Limb (tissue), 2 donors: ENCODE measurements around the gene PANK4.

ENCODE experiments used
- DNase-seq, 2 donors: peaks; one replicate each; pipeline ENCODE4 v3.0.0-alpha.2; 2016; ENCODE audit errors: extremely low spot score in 2 of 2

The PANK4 gene

DNA sequence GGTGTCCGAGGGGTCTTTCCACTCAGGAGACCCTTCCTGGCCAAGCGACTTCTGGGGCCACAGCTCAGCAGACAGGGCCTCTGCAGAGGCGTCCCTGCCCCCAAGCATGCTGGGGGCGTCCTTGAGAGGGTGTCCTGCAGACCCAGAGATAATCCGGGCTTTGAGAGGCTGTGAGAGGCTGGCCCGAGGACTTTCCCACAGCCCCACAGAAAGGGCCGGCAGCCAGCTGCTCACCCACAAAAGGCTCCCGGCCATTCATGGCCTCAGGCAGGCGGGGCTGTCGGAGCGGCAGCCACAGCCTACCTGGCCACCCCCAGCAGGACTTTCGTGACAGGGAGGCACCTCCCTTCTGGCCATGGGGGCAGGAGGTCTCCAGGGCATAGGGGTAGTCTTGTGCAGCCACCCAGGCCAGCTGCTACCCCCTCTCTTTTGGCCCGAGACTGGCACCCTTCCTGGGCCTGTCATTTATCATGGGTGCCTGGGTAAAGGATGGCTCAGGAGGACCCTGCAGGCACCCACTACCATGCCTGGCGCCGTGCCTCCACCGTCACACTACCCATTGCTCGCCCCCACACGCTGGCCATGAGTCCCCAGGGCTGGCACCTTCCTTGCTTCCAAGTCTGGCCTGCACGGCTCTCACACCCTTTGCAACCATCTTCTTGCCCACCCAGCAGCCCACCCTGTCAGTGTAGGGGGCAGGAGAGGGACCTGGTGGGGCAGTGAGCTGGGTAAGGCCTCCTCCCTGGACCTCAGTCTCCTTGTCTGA is 18.7 kb upstream of the PANK4 start:
- no peak for DNase-seq

DNA sequence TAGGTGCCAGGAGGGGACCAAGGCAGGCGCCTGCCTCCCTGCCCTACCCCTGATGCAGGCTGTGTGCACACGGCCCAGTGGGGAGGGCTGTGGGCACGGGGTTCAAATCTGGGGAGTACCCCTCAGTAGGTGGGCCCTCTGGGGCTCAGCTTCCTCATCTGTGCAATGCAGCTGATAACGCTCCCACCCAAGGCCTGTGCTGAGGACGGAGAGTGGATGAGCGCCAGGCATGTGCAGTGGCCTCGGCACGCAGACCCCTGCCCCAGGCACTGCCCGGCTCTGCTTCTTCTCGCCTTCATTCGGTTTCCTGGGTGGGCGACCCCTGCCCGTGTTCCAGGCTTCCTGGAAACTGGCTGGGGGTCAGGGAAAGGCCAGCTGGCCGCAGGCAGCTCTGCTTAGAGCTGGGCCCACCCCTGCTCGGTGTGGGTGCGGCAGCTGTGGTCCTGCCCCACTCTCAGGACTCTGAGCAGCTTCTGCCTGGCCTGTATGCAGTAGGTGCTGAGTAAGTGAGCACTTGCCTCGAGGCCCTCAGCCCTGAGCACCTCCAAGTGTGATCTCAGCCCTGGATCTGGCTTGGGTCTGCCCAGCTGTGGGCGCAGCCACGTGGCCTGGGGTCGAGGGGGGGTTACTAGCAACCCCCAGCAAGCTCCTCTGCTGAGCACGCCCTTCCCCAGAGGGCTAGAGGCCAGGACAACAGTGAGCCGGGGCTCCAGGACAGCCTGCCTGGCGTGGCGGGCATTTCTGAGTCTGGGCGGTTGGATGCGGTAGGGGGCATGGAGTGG is 17.9 kb upstream of the PANK4 start:
- DNase-seq = no peak

DNA sequence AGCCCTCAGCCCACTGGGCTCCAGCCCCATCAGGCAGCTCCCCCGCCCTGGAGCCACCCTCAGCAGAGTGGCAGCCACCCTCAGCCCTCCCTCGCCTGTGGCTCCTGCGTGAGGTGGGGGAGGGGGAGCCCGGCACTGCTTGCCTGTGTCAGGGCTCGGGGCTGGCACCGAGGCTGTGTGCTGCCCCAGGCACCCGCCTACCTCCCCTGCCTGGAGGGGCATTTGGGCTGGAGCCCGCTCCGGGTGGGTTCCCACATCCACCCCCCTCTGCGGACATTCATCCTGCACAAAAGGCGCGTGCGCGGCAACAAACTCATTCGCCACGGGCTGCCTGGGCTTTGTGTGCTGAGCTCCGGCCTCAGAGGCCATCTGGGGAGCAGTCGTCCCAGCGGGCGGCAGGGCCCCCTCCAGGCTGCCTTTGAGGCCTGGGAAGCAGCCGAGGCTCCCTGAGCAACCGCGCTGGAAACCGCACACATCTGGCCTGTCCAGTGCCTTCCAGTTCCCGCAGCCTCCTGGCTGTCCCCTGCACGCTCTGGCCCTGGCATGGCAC is 17.2 kb upstream of the PANK4 start:
- DNase-seq = peak in 1 of 2 donors; percentile 74

DNA sequence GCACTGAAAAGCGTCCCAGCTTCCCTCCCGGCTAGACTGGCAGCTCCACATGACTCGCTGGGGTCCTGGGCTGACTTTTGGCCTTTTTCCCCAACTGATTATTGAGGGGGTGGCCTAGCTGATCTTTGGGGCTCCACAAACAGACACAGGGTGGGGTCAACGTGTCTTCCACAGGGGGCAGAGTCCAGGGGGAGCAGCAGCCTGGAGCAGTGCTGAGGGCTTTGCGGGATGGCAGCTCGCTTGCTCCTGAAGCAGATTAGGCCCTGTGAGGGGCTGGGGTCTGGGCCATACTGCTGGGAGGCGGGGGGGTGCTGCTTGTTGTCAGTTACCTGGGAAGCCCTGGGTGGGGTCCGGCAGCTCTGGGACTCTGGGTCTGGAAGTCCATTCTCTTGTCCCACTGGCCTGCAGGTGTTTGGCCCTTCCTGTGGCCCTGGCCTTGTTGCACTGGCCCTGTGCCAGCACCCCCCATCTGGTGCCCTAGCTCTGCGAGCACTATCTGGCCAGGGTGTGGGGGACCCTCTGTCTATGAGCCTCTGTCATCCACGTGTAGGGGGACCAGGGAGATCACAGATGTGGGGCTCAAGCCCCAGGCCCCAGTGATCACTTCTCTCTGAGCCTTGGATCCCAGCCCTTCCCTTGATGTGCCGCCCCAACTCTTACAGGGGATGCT is 16.0 kb upstream of the PANK4 start:
- DNase-seq = no peak

DNA sequence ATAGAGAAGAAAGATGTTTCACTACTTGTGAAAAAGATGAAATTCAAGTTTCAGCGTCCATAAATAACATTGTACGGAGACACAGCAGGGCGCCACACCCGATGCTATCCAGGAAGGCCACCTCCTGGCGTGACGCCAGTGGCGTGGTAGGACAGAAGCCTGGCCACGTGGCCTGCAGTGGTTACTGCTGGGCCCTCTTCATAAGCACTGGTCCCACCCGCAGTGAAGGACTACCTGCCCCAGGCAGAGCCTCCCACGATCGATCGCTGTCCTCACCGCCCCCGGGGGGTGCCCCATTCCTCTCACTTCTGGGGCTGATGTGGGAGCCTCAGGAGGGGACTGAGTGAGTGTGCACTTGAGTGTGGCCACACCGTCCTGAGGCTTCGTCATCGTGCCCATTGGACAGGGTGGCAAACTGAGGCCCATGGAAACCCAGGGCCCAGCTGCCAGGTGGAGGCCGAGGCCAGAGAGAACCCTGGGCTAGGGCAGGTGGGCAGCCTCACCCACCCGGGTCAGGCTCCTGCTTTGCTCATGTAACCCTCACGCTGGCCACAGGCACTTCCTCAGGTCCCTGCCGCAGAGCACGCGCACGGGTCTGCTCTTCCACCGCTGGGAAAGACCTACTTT is 15.3 kb upstream of the PANK4 start:
- no peak for DNase-seq

DNA sequence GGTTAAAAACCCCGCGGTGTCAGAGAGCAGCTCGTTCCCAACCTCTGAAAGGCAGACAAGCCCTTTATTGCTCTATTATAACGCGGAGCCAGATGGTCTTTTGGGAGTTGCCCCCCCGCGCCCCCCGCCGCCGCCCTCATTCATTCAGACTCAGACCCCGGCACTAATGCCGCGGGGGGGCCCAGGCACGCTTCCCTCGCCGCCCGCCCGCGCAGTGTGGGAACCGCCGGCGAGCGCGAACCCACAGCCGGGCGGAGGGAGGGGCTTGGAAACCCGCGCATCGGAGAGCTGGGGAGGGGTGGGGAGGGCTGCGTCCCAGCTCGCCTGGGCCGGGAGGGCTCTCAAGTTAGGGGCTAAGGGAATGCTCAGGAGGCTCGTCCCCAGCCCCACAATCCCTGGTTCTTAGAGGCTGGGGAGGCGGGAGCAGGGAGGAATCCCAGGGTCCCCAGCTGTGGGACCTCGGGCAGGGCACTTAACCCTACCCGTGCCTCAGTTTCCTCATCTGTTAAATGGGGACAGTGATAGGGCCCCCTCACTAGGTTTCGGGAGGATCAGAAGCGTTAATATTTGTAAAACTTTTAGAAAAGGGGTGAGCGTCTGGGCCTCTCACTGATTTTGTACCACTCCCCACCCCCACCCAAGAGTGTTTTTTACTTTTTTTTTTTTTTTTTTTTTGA is 14.6 kb upstream of the PANK4 start:
- peak in 1 of 2 donors; percentile 75 for DNase-seq

DNA sequence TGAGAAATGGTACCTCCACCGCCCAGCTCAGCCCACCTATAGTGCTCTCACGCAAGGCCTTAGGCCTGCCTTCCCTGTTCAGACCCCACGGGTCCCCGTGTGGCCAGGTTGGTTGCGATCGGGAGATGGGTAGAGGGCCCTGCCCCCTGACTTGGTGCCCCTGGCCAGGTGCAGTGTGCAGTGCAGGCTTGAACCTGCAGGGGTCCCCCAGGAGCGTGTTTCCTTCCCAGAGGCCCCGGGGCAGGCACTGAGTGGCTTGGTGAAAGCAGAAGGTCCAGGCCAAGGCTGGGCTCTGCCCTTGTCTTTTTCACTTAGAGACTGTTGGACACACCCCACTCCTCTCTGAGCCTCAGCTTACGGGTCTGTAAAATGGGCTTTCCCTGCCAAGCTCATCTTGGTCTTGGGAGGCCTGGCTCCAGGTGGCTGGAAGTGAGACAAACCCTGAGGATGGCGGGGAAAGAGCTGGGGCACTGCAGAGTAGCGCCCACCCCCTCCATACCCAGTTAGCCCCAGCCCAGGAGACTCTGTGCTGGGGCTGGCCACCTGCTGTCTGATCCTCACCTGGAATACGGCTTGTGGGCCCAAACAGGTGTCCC is 13.0 kb upstream of the PANK4 start:
- no peak for DNase-seq

DNA sequence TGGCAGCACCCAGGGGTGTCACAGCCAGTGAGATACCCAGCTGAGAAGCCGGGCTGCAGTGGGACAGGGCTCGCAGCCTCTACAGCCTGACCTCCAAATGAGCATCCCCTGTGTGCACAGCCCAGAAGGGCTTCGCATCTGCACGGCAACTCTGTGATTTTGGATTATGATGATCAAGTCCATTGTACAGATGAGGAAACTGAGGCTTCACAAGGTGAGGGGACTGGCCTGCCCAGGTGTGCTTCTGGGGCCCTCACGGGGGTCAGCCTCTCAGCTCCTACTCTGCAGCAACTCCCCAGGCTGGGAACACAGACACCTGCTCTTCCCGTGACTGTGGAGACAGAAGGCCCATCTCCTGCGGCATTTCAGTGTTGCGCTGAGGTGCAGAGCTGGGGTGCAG is 12.5 kb upstream of the PANK4 start:
- DNase-seq = no peak

DNA sequence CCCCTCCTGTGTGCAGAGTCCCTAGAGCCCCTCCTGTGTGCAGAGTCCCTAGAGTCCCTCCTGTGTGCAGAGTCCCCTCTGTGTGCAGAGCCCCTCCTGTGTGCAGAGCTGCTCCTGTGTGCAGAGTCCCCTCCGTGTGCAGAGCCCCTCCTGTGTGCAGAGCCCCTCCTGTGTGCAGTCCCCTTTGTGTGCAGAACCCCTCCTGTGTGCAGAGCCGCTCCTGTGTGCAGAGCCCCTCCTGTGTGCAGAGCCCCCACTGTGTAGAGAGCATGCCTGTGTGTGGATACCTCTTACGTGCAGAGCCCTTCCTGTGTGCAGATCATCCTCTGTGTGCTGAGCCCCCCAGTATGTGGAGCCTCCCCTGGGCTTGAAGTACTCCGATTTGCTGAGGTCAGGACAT is 12.0 kb upstream of the PANK4 start:
- no peak for DNase-seq

DNA sequence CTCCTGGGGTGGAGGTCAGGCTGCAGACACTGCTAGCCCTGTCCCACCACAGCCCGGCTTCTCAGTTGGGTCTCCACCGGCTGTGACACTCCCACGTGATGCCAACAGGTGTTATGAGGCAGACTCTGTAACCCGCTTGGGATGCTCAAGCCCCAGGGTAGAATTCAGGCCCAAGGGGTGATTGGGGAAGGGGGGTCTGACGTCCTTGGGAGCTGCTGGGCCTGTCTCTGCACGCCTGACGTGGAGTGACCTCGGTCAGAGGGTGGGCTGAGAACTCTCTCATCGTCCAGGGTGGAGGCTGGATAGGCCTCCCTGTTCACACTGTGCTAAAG is 11.4 kb upstream of the PANK4 start:
- DNase-seq = no peak

DNA sequence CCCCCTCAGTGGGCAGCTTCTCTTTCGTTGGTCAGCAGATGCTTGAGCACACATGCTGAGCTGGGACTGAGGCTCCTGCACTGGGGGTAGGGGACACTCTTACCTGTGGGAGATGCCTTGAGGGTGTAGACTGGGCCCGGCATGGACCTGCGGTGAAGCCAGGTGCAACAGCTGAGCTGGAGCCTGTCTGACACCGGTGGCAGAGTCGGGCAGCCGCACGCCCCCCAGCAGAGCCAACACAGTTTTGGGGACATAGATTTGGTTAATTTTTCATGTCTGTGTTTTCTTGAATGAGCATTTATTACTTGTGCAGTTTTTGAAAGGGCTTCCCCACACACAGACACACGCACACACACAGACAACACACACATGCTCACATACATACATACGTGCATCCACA is 9.6 kb upstream of the PANK4 start:
- DNase-seq = no peak

DNA sequence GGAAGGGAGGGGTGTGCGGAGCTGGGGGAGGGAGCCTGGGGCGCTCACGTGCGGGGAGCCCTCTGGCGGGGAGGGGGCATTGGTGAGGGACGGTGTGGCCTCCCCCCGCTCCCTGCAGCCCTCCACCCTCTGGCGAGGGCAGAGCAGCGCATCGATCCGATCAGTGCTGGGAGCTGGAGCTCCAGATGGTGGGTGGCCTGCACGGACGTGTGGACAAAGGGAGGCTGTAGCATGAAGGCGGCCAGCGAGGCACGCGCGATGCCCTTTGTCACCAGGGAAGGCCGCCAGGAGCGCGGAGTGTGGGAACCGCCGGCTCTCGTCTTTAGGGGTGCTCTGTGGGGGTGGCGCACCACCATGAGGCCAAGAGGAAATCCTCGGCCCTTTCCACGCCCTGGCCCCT is 9.1 kb upstream of the PANK4 start:
- DNase-seq = no peak

DNA sequence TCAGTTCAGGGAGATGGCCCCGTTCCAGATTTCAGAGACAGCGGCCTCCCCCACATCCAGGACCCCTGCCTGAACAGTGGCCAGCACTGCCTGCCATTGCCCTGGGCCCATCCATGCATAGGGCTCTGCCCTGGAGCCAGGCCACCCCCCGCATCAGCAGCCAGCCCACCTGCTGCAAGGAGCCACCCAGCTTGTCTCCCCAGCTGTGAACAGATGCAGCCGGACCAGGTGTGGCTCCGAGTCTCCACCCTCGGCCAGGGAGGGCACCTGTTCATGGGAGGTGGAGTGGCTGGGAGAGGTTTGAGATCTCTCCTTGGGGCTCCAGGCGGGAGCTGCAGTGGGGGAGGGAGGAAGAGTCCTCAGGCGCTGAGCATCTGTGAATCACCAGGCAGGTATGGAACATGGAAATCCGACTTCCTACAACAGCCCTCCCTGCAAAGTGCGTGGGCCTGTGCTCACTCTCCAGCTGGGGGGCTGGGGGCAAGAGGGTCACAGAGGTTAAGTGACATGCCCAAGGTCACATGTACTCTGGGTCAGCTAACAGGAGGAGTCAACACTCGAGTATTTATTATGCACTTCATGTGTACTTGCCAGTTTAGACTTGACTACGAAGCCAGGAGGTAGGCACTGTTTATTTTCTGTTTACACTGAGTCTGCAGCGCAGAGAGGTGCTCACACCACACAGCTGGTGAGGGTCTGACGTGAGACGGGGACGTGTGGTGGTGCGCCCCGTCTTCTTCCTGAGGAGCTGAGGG is 8.5 kb upstream of the PANK4 start:
- DNase-seq = no peak

DNA sequence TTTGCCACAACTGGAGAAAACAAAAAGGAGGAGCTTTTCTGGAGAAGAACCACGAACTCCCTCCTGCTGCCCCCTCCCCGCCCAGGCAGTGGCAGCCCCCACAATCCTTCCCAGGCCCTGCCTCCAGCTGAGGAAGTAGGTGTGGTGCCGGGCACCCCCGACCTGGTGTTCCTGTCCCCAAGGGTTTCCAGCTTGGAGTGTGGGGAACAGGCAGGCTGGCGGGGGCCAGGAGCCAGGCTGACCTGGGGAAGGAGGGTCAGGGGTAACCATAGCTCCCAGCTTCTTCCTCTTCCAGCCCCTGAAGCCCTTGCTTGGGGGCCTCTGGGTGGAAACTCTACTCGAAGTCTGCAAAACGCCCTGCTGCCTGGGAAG is 7.9 kb upstream of the PANK4 start:
- DNase-seq = no peak

DNA sequence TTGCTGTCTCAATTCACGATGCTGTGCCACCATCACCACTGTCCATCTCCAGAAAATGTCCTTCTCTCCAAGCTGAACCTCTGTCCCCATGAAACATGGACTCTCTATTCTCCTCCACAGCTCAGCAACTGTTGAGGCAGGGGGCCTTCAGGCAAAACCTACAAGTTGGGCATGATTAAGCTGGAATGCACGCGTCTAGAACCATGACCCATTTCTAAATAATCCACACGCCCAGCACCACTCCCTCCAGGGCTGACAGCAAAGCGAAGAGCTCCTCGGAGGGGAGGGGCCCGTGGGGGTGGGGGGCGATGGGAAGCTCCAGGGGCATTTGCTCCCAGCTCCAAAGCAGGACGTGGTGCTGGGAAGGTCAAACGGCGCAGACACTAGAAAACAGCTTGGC is 7.0 kb upstream of the PANK4 start:
- DNase-seq = no peak

DNA sequence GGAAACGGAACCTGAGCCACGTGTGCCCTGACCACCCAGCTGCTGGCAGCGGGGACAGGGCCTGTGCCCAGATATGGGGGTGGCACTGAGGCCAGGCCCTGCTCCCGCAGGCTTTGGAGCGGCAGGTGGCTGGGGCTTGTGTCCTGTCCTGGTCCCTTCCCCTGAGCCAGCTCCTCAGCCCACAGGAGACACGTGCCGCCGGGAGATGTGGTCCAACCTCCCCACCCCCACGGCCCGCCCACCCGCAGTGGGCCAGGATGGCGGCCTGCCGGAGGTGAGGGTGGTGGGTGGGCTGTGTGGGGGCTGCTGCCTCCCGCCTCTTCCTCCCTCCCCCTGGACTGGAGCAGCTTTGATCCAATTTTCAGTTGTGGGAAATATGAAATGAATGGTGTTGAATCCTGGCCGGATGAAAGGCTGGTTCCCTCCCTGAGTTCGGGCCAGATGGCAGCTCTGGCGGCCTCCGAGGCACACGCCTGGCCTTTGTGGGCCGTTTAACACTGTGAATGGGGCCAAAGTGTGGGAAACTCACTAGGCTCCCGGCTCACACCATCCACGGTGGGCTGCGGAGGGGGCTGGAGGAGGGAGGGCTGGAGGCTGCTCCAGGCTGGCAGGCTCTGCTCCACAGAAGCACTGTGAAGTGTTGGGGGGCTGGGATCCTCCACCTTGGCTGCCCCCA is 6.2 kb upstream of the PANK4 start:
- peak in 1 of 2 donors; percentile 59 for DNase-seq

DNA sequence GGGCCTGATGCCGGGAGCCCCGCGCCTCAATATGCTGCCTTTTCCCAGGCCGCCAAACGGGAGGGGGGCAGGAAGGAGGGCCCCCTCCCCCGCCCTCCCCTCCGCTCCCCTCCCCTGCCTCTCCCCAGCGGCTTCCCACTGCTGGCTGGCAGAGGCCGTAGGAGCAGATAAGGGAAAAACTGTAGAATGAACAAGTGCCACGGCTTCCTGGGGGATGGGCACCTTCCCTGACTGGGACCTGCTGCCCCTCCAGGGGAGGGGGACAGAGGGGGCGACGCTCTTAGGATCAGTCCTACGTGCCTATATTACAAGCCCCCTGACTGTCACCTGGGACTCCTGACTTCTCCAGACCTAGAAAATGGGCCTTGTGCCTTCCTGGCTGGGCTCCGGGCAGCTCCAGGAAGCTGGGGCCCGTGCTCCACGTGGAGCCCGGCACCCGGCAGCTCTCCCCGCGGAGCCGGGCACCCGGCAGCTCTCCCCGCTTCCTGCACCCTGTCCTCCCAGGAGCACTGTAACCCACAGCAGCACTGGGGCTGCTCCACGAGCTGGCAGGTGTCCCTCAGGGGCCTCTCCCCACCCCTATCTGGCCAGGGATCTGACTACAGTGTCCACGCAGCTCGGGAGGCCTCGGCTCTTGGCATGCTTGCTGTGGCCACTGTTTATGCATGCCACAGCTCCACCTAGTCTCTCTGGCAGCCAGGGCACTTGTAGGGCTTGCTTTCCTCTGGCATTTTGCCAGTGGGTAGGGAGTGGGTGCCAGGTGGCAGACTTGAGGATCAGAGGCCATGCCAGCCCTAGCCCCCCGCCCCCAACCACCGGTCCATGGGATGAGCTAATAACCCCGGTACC is 4.3 kb upstream of the PANK4 start:
- no peak for DNase-seq

DNA sequence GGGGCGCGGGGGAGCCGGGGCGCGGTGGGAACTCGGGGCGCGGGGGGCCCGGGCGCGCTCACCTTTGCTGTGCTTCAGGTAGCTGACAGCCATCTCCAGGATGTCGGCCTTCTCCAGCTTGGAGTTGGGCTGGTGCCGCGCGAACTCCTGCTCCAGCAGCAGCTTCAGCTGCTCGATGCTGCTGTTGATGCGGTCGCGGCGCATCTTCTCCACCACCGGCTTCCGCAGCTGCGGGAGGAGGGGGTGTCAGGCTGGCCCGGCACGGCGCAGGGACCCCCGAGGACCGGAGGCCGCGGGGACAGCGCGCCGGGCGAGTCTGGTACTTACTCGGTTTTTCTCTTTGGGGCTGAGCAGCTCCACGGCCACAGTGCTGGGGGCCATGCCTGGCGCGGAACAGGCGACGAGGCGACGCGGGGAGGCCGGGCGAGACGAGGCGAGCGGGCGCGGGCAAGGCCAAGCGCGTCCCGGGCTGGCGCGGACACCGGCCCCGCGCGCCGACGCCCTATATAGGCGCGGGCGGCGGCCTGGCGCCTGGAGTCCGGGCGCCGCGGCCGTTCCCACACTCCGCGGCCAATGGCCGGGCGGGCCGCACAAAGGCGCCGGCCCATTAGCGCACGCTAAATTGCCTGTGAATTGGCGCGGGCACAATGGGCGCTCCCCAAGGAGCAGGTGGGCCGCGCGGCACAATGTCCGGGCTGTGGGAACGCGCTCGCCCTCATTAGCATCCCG is 3.6 kb upstream of the PANK4 start, which contains the start of gene HES5:
HES5 (minus strand) TSS at position 480 of the 729 bp plus-strand sequence; CDS start at position 381, 99 bp downstream.
- peak in 1 of 2 donors; percentile 73 for DNase-seq
